ENCODE data around the gene CHD9. TPM values are rescaled to one million over a fixed set of nuclear protein-coding genes. Genes with fewer than 3 reads are reported as not detected.

Gene CHD9
- total and polyA plus RNA-seq, 9 of the 15 experiments (the other 6 are each of a cell fraction or from before 2014, with no cell fraction given): 29.0 to 69.3 (median 40.6) TPM

GRCh38 chr16:53131363-53132071, 76.7 kb downstream of the CHD9 start (continued):
- TF ChIP-seq MGA (IDR thresholded peaks at IDR 0.05) (peak; percentile 26; the same call in 1 of the 2 replicates), ATF3 (IDR thresholded peaks at IDR 0.05) (peak; percentile 28; the same call in 1 of the 2 replicates), ATF3 (CRISPR knock-in tag; conservative IDR thresholded peaks at IDR 0.05) (no peak), ZZZ3 (IDR thresholded peaks at IDR 0.05) (no peak), E2F1 (CRISPR knock-in tag; IDR thresholded peaks at IDR 0.05) (0 out of 2 replicates have a peak, but pooled peaks have one; percentile 46), POLR2B (IDR thresholded peaks at IDR 0.05; ENCODE audit: low read depth, partially characterized antibody) (peak; percentile 19), HDAC1 (IDR thresholded peaks at IDR 0.05) (peak in 1 of 2 experiments; percentile 70; a peak in 2 of 4 replicates), MYBL2 (IDR thresholded peaks at IDR 0.05; ENCODE audit: low read depth) (no peak), MYBL2 (CRISPR knock-in tag; IDR thresholded peaks at IDR 0.05; ENCODE audit: borderline replicate concordance) (no peak), PREB (CRISPR knock-in tag; IDR thresholded peaks at IDR 0.05) (no peak), SIN3B (IDR thresholded peaks at IDR 0.05; ENCODE audit: low read depth) (no peak)
